ENCODE results near the gene MAP3K14.
A peak's percentile ranks its signal among the peaks of the same experiment; 100 is the strongest.

Gene MAP3K14

DNA sequence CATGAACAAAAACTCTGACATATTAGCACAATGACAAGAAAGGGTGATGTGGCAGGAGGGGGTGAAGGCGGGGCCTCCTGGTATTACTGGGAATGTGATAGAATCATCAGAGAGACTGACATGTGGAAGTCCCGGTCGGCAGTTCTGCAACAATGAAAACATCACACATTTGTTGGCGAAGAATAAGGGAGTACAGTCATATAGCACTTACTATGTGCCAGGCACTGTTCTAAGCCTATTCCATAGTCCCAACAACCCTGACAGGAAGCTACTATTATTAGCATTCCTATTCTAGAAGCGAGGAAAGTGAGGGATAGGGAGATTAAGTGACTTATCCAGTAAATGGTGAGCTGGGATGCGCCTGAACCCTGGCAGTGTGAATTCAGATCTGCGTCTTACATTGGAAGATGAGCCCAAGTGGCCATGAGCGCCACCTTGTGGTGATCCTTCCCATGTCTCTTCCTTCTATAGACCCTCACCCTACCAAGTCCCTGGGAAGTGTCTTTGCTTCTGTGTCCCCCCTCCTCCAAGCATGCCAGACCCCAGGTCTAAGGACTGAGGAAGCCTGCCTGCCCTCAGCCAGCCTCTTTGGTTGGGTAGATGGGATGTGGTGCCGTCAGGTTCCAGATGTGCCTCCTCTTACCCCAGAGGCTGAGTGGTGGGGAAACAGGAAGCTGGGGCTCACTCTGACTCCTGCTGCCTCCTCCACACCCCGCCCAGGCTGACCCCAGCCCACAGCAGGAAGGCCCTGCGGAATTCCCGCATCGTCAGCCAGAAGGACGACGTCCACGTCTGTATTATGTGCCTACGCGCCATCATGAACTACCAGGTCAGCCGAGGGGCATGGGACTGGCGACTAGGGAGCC, 81.2 kb downstream of the MAP3K14 start:
- DNase-seq (ENCODE audit: low read depth), result peak; percentile 87
- Histone ChIP-seq H3K4me1 (ENCODE audit: control insufficient read depth, insufficient read depth, low read length) (peaks cover 16% of the 10 kb centered on the region), H3K27me3 (replicated peaks; ENCODE audit: control insufficient read depth, insufficient read depth, low read length) (peaks cover 6% of the 10 kb centered on the region), H3K9me3 (ENCODE audit: control insufficient read depth, low read length) (no peaks in the 10 kb centered on the region), H3K9ac (ENCODE audit: low read length) (no peak overlapping the region), H3K4me3 (ENCODE audit: low read length) (no peak overlapping the region), H3K36me3 (ENCODE audit: control insufficient read depth, insufficient read depth, low read length, severe bottlenecking) (no peaks in the 10 kb centered on the region)

DNA sequence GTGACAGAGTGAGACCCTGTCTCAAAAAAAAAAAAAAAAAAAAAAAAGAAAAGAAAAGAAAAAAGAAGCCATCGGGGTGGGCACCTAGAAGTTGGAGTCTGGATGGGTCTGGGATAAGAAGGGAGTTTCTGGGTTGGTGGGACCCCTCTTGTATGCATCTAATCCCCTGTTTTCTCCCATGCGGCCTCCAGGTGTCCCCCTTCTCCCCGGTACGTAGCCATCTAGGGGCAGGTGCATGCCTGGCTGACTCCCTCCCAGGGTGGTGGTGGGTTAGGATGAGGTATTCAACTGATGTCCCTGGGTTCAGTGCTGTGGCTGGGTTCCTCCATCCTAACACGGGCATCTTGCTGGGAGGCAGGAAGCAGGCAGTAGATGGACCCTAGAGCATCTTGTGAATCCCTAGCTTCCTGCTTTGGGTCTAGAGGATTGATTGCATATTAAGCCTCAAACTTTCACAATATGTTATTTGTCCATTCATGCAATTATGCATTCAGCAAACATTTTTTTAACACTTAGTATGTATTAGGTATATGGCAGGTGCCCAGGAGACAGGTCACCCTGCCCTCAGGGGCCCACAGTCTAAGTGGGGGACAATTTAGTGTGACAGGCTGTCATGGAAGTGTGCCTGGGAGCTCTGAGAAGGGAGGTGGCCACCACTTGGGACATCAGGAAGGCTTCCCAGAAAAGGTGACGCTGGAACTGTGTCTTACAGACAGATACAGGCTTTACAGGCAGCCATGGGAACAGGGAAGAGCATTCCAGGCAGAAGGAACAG, 82.0 kb downstream of the MAP3K14 start:
- Histone ChIP-seq H3K4me3 (ENCODE audit: low read length) (no peak overlapping the region), H3K36me3 (ENCODE audit: control insufficient read depth, insufficient read depth, low read length, severe bottlenecking) (no peaks in the 10 kb centered on the region), H3K27me3 (replicated peaks; ENCODE audit: control insufficient read depth, insufficient read depth, low read length) (peaks cover 6% of the 10 kb centered on the region), H3K9ac (ENCODE audit: low read length) (no peak overlapping the region), H3K4me1 (ENCODE audit: control insufficient read depth, insufficient read depth, low read length) (peaks cover 18% of the 10 kb centered on the region), H3K9me3 (ENCODE audit: control insufficient read depth, low read length) (no peaks in the 10 kb centered on the region)
- no peak for DNase-seq (ENCODE audit: low read depth)

DNA sequence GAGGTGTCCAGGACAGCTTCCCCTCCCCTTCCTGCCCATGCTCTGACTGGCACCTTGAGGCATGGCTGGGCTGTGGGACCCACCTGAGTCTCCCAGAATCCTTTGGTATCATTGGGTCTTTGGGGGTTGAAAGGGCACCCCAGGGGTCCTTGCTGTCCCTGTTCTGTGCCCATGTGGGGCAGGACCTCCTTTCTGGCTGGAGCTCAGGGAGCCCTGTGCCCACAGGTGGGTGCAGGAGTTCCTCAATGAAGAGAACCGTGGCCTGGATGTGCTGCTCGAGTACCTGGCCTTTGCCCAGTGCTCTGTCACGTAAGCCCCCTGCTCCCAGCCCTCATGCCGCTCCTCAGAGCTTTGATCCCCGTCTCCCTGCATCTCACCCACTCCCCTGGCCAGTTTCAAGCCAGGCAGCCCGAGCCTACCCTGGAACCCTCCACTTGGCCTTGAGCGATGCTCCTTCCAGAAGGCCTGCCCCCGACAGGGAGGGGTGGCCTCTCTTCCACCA, 83.3 kb downstream of the MAP3K14 start:
- Histone ChIP-seq H3K27me3 (replicated peaks; ENCODE audit: control insufficient read depth, insufficient read depth, low read length) (peaks cover 6% of the 10 kb centered on the region), H3K9ac (ENCODE audit: low read length) (no peak overlapping the region), H3K4me1 (ENCODE audit: control insufficient read depth, insufficient read depth, low read length) (peaks cover 31% of the 10 kb centered on the region), H3K9me3 (ENCODE audit: control insufficient read depth, low read length) (no peaks in the 10 kb centered on the region), H3K36me3 (ENCODE audit: control insufficient read depth, insufficient read depth, low read length, severe bottlenecking) (no peaks in the 10 kb centered on the region), H3K4me3 (ENCODE audit: low read length) (no peak overlapping the region)
- no peak for DNase-seq (ENCODE audit: low read depth)

DNA sequence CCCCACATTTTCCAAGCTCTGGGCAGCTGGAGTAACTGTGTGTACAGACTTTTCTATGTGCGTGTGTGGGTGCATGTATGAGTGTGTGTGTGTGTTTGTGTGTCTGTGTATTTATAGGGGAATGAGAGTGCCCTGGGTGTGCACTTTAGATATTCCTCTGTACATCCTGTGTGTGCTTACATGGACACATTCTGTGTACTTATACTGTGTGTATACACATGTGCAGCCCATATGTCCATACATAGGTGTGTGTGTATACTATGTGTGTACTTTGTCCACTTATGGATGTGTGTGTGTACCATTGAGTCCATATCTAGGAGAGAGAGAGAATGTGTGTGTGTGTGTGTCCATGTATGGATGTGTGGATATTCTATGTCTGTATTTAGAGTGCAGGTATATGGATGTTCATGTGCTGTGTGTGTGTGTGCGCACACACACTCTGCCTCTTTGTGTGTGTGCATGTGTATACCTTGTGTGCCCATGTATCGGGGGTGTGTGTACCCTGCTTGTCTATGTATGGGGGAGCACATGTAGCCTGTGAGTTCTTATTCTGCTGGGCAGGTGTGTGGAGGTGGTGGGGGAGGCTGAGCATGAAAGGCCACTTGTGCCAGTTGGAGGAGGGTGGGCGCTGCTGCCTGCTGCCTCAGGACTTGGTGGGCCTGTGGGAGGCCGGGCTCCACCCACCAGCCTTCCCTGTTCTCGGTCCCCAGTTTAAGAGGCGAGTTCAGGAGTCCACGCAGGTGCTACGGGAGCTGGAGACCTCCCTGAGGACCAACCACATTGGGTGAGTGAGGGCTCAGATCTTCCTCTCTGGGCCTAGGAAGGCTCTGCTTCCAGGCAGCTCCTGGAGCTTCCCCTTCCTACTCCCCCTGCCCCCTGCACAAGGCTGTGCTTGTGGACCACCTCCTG, 84.1 kb downstream of the MAP3K14 start:
- H3K9ac ChIP-seq (ENCODE audit: low read length), result no peak overlapping the region
- no peak for DNase-seq (ENCODE audit: low read depth)
- H3K27me3 ChIP-seq (replicated peaks; ENCODE audit: control insufficient read depth, insufficient read depth, low read length), result peaks cover 4% of the 10 kb centered on the region
- no peaks in the 10 kb centered on the region for H3K9me3 ChIP-seq (ENCODE audit: control insufficient read depth, low read length)
- no peak overlapping the region for H3K4me3 ChIP-seq (ENCODE audit: low read length)
- H3K36me3 ChIP-seq (ENCODE audit: control insufficient read depth, insufficient read depth, low read length, severe bottlenecking), result no peaks in the 10 kb centered on the region
- H3K4me1 ChIP-seq (ENCODE audit: control insufficient read depth, insufficient read depth, low read length), result peaks cover 33% of the 10 kb centered on the region

DNA sequence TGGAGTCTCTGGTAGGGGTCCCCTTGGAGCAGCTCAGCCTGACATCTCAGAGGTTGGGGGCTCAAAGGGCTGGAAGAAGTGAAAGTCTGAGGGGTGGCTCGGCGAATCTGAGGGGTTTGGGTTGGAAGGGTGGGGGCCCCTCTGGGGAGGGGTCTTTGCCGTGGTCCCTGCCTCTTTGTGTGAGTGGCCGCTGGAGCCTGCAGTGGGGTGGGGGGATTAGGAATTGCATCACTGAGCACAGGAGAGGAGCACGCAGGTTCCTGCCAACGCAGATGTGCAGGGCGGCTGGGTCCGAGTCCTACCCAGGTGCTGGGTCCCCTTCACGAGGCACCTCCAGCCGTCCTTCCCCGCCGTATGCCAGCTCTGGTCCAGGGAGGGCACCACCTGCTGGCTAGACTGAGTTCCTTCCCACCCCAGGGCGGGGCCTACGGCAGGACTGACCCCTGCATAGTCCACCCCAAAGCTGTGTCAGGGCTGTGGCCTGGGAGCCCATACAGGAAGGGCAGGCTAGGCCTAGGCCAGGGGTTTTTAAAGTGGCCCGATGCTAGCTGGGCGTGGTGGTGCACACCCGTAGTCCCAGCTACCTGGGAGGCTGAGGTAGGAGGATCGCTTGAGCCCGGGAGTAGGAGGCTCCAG, 85.2 kb downstream of the MAP3K14 start:
- Histone ChIP-seq H3K27me3 (replicated peaks; ENCODE audit: control insufficient read depth, insufficient read depth, low read length) (no peaks in the 10 kb centered on the region), H3K4me1 (ENCODE audit: control insufficient read depth, insufficient read depth, low read length) (peaks cover 33% of the 10 kb centered on the region), H3K36me3 (ENCODE audit: control insufficient read depth, insufficient read depth, low read length, severe bottlenecking) (no peaks in the 10 kb centered on the region), H3K9ac (ENCODE audit: low read length) (no peak overlapping the region), H3K4me3 (ENCODE audit: low read length) (no peak overlapping the region), H3K9me3 (ENCODE audit: control insufficient read depth, low read length) (no peaks in the 10 kb centered on the region)
- no peak for DNase-seq (ENCODE audit: low read depth)

DNA sequence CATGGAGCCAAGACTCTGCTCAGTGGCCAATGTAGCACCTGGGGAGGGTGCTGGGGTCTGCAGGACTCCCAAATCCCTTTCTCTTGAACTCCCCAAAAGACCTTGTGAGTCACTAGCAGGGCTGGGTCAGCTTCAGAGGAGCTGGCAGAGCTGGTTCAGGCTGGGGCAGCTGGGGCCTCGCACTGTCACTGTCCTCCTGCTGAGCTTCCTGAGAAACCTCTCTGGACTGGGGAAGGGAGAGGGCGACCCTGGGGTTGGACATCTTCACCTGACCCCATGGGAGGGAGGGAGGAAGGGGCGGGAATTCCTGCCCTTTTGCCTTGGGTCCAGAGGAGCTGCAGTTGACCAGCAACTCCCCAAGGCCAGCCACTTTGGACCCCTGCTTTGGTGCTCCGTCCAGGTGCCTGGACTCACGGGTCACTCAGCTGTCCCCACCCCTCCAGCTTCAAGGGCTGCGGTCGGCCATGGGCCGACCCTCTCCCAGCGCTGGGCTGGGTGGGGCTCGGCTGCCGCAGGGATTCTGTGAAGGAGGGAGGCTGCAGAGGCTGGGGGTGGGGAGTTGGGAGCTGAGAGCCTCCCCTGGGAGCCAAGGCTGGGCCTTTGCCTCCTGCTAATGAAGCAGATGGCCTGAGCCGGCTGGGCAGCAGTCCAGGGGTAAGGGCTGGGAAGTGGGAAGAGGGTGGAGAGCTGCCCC, 85.9 kb downstream of the MAP3K14 start:
- no peaks in the 10 kb centered on the region for H3K27me3 ChIP-seq (replicated peaks; ENCODE audit: control insufficient read depth, insufficient read depth, low read length)
- DNase-seq (ENCODE audit: low read depth), result peak; percentile 46

DNA sequence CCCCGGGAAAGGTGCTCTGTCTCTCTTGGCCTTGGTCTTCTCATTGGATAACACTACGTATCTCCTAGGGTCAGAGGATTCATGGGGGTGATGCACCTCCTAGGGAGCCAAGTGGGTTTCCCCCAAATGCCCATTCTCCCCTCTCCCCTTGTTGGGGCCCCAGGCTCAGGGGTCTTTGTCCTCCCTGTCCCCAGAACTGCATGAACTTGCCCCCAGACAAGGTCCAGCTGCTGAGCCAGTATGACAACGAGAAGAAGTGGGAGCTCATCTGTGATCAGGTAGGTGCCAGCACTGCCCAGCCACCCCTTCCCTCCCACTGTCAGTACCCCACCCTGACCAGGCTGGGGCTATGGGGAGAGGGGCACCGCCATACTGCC, 86.4 kb downstream of the MAP3K14 start:
- Histone ChIP-seq H3K9me3 (ENCODE audit: control insufficient read depth, low read length) (no peaks in the 10 kb centered on the region), H3K27me3 (replicated peaks; ENCODE audit: control insufficient read depth, insufficient read depth, low read length) (no peaks in the 10 kb centered on the region), H3K4me3 (ENCODE audit: low read length) (no peak overlapping the region), H3K4me1 (ENCODE audit: control insufficient read depth, insufficient read depth, low read length) (peaks cover 33% of the 10 kb centered on the region), H3K9ac (ENCODE audit: low read length) (no peak overlapping the region), H3K36me3 (ENCODE audit: control insufficient read depth, insufficient read depth, low read length, severe bottlenecking) (no peaks in the 10 kb centered on the region)
- no peak for DNase-seq (ENCODE audit: low read depth)

More for the DNA sequence above, 85.9 kb downstream of the MAP3K14 start:
- no peaks in the 10 kb centered on the region for H3K9me3 ChIP-seq (ENCODE audit: control insufficient read depth, low read length)
- peaks cover 33% of the 10 kb centered on the region for H3K4me1 ChIP-seq (ENCODE audit: control insufficient read depth, insufficient read depth, low read length)
- peak overlapping the region; percentile 17 for H3K9ac ChIP-seq (ENCODE audit: low read length)
- H3K4me3 ChIP-seq (ENCODE audit: low read length), result no peak overlapping the region
- no peaks in the 10 kb centered on the region for H3K36me3 ChIP-seq (ENCODE audit: control insufficient read depth, insufficient read depth, low read length, severe bottlenecking)

DNA sequence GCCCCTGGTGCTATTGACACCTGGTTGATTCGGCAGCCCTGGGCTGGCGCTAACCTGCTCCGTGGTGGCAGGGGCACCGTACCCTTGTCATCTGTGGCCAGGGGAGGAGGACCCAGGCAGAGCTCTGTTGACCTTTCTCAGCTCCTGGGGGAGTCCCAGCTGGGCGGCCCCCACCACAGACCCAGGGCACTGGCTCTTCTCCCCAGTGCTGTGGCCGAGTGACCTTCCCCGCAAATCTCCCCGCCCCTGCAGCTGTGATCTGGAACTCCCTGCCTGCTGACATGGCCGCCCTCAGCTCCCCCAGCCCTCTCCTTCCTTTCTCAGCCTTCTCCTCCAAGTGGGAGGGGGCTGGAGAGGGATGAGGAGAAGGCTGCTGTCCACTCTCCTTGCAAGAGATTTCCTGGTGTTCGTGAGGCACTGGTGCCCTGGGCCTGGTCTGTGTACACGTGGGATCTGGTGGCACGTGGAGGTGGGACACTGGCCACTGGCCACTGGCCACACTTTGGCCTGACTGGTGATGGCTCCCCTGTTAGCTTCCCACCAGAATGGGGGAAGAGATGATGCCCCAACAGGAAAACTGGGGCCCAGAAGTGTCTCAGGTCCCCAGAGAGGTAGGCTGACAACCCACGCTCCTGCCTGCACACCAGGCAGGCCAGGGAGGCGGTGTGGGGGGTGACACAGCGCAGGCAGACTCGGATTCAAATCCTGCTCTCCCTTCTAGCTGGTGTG, 87.0 kb downstream of the MAP3K14 start:
- Histone ChIP-seq H3K27me3 (replicated peaks; ENCODE audit: control insufficient read depth, insufficient read depth, low read length) (no peaks in the 10 kb centered on the region), H3K4me1 (ENCODE audit: control insufficient read depth, insufficient read depth, low read length) (peaks cover 33% of the 10 kb centered on the region), H3K4me3 (ENCODE audit: low read length) (no peak overlapping the region)

DNA sequence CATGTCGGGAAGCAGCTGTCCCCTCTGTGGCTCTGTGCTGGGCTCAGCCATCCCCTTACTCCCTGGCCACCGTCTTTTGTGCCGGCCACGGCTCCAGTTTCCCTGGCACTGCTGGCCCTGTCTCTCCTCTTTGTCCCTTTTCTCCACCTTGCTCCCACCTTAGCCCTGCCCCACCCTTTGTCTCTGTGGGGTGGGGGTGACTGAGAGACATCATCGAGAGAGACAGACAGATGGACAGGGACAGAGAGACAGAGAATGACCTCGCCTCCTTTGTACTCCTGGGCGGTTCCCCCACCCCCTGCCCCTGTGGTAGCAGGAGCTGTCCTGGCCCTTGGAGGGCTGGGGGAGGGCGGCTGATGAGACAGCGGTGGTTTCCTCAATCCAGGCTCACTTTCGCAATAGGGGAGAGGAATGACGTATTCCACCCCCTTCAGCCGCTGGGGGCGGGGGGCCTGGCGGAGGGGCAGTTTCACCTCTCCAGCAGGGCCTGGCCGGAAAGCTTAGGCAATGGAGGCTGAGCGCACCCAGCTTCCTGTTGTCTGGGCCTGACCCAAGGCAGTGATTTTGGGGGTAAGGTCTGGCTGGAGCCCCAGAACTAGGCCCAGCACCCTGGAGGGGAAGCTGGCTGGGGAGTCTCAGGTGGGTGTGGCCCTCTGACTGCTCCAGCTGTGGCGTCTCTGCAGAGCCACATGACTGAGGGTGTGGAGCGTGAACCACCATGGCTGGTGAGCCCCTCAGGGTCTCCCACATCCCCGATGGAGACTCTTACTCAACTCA, 87.9 kb downstream of the MAP3K14 start:
- H3K9ac ChIP-seq (ENCODE audit: low read length), result peak overlapping the region; percentile 12
- H3K4me3 ChIP-seq (ENCODE audit: low read length), result no peak overlapping the region
- no peaks in the 10 kb centered on the region for H3K36me3 ChIP-seq (ENCODE audit: control insufficient read depth, insufficient read depth, low read length, severe bottlenecking)
- no peaks in the 10 kb centered on the region for H3K27me3 ChIP-seq (replicated peaks; ENCODE audit: control insufficient read depth, insufficient read depth, low read length)
- peak; percentile 91 for DNase-seq (ENCODE audit: low read depth)
- no peaks in the 10 kb centered on the region for H3K9me3 ChIP-seq (ENCODE audit: control insufficient read depth, low read length)
- peaks cover 33% of the 10 kb centered on the region for H3K4me1 ChIP-seq (ENCODE audit: control insufficient read depth, insufficient read depth, low read length)

More for the DNA sequence above, 87.0 kb downstream of the MAP3K14 start:
- H3K36me3 ChIP-seq (ENCODE audit: control insufficient read depth, insufficient read depth, low read length, severe bottlenecking), result no peaks in the 10 kb centered on the region
- no peaks in the 10 kb centered on the region for H3K9me3 ChIP-seq (ENCODE audit: control insufficient read depth, low read length)
- DNase-seq (ENCODE audit: low read depth), result no peak
- H3K9ac ChIP-seq (ENCODE audit: low read length), result peak overlapping the region; percentile 12

All from adipocyte (in vitro differentiated cells).